ENCODE results near the gene KCNAB1.

DNA sequence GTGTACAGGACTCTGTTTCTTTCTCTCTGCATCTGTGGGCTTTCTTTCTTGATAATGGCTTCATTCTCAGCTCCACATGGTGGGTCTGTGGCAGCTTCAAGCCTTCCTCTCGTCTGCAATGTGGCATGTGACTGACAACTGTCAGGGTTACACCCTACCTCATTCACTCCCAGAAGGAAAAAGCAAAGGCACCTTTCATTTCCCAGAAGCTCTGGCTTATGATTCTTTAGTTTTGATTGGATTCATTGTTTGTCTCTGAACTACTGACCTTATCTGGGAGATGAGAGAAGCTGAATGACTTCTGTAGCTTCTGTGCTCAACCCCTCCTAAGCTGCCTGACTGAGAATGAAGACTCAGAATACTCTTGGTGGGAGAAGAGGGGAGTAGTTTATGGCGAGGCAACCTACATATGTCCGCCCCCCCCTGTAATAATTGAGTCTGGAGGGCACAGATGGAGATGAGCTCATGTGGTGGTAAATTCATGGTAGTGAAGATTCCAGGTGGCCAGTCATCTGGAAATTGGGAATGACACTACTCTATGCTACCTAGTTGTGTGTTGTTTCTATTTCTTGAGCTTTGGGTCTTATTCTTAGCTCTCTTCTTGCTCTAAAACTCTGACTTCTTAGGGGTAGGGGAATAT is 38.4 kb downstream of the KCNAB1 start:
- TF ChIP-seq POLR2AphosphoS5 (IDR thresholded peaks at IDR 0.05; ENCODE audit: low read depth, low read length) (no peak), POLR2A (IDR thresholded peaks at IDR 0.05; ENCODE audit: borderline replicate concordance, extremely low read depth, insufficient read depth, insufficient read length) (no peak), SP1 (IDR thresholded peaks at IDR 0.05; ENCODE audit: low read depth) (no peak), REST (IDR thresholded peaks at IDR 0.05; ENCODE audit: low read depth) (no peak), EZH2 (IDR thresholded peaks at IDR 0.05) (no peak), JUND (IDR thresholded peaks at IDR 0.05) (no peak), SRF (IDR thresholded peaks at IDR 0.05; ENCODE audit: low read depth) (no peak), SIN3A (IDR thresholded peaks at IDR 0.05; ENCODE audit: low read depth) (no peak), EZH2phosphoT487 (IDR thresholded peaks at IDR 0.05; ENCODE audit: borderline replicate concordance) (no peak), ZBTB33 (IDR thresholded peaks at IDR 0.05; ENCODE audit: extremely low read depth, insufficient replicate concordance, low read length) (no peak), ZFX (IDR thresholded peaks at IDR 0.05) (no peak), MAX (IDR thresholded peaks at IDR 0.05) (no peak)
- TF ChIP-seq, protein P1, sequence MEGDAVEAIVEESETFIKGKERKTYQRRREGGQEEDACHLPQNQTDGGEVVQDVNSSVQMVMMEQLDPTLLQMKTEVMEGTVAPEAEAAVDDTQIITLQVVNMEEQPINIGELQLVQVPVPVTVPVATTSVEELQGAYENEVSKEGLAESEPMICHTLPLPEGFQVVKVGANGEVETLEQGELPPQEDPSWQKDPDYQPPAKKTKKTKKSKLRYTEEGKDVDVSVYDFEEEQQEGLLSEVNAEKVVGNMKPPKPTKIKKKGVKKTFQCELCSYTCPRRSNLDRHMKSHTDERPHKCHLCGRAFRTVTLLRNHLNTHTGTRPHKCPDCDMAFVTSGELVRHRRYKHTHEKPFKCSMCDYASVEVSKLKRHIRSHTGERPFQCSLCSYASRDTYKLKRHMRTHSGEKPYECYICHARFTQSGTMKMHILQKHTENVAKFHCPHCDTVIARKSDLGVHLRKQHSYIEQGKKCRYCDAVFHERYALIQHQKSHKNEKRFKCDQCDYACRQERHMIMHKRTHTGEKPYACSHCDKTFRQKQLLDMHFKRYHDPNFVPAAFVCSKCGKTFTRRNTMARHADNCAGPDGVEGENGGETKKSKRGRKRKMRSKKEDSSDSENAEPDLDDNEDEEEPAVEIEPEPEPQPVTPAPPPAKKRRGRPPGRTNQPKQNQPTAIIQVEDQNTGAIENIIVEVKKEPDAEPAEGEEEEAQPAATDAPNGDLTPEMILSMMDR (IDR thresholded peaks at IDR 0.05 in 2 of 3, conservative IDR thresholded peaks at IDR 0.05 in 1 of 3; ENCODE audit: borderline replicate concordance in 1 of 3, insufficient read depth in 1 of 3, low read depth in 2 of 3, low read length in 2 of 3), result no peak

Measured in HCT116 (cell line).